GM12891 (cell line): ENCODE data around the gene IL15RA.
"Not testable (repeated sequence)": the region's sequence is repeated elsewhere in the genome, so short reads cannot be mapped to it uniquely, and the experiment has no call there.

Experiments used
- DNase-seq: peaks from one replicate; pipeline ENCODE4 v3.0.0; 2011; ENCODE audit warnings: low spot score; ENCODE audit not compliant: insufficient read length
- FAIRE-seq: peaks from 2 replicates; lab custom pipeline; 2011; peaks lifted over from hg19 to GRCh38; lab: Jason Lieb, UNC
- PAX5 ChIP-seq: IDR thresholded peaks from 2 replicates; pipeline ENCODE4 v1.6.1; 2011; ENCODE audit warnings: low read length, moderate library complexity, mild to moderate bottlenecking; ENCODE audit not compliant: insufficient read depth, severe bottlenecking
- POLR2A ChIP-seq: IDR thresholded peaks from 2 replicates; pipeline ENCODE4 v1.6.1; 2011; ENCODE audit warnings: low read depth, low read length, control low read depth
- POLR2AphosphoS5 ChIP-seq: IDR thresholded peaks from 2 replicates; pipeline ENCODE4 v1.6.1; 2011; ENCODE audit warnings: low read depth, low read length, control low read depth
- POU2F2 ChIP-seq: IDR thresholded peaks from 2 replicates; pipeline ENCODE4 v1.6.1; 2011; ENCODE audit warnings: low read depth, mild to moderate bottlenecking, control low read depth, low read length, moderate library complexity
- SPI1 ChIP-seq: IDR thresholded peaks from 2 replicates; pipeline ENCODE4 v1.6.1; 2011; ENCODE audit warnings: low read depth, low read length, control low read depth
- TAF1 ChIP-seq: IDR thresholded peaks from 2 replicates; pipeline ENCODE4 v1.6.1; 2011; ENCODE audit warnings: low read depth, low read length, control low read depth

IL15RA gene

GRCh38 chr10:5961405-5962100 lies 15.8 kb downstream of the IL15RA start:
- FAIRE-seq (no peak), DNase-seq (no peak)
- TF ChIP-seq TAF1: no peak

- not testable (repeated sequence) for DNase-seq, FAIRE-seq
Measured at GRCh38 chr10:5960973-5961275, 16.4 kb downstream of the IL15RA start.

- no peak for FAIRE-seq
- TF ChIP-seq POLR2A (no peak), POLR2AphosphoS5 (no peak), TAF1 (no peak), POU2F2 (no peak)
- DNase-seq: no peak
Measured at GRCh38 chr10:5960070-5960972, 17.0 kb downstream of the IL15RA start.

- no peak for FAIRE-seq
- TF ChIP-seq PAX5 (no peak), POLR2A (no peak), SPI1 (no peak), TAF1 (no peak), POLR2AphosphoS5 (no peak), POU2F2 (no peak)
Measured at GRCh38 chr10:5959581-5960069, 17.7 kb downstream of the IL15RA start.

GRCh38 chr10:5959142-5959541 lies 18.2 kb downstream of the IL15RA start:
- no peak for DNase-seq
- no peak for TF ChIP-seq POLR2AphosphoS5
- TF ChIP-seq PAX5: no peak
- no peak for TF ChIP-seq SPI1
- no peak for TF ChIP-seq POU2F2
- TF ChIP-seq TAF1: no peak
- no peak for TF ChIP-seq POLR2A
- no peak for FAIRE-seq

More at GRCh38 chr10:5959581-5960069, 17.7 kb downstream of the IL15RA start:
- no peak for DNase-seq

- no peak for DNase-seq
- no peak for TF ChIP-seq SPI1
- TF ChIP-seq POU2F2: no peak
- no peak for TF ChIP-seq POLR2A
- no peak for TF ChIP-seq TAF1
- TF ChIP-seq POLR2AphosphoS5: no peak
- TF ChIP-seq PAX5: no peak
- no peak for FAIRE-seq
Measured at GRCh38 chr10:5958675-5959074, 18.7 kb downstream of the IL15RA start.

- TF ChIP-seq POU2F2 (no peak), TAF1 (no peak), SPI1 (no peak), POLR2AphosphoS5 (no peak), POLR2A (no peak), PAX5 (no peak)
- FAIRE-seq (no peak), DNase-seq (no peak)
Measured at GRCh38 chr10:5958077-5958476, 19.3 kb downstream of the IL15RA start.

GRCh38 chr10:5956146-5956936 lies 21.0 kb downstream of the IL15RA start:
- FAIRE-seq: no peak
- no peak for DNase-seq
- TF ChIP-seq PAX5: no peak
- no peak for TF ChIP-seq TAF1
- no peak for TF ChIP-seq POLR2AphosphoS5
- TF ChIP-seq POLR2A: no peak
- TF ChIP-seq POU2F2: no peak
- TF ChIP-seq SPI1: no peak

- FAIRE-seq: no peak
- TF ChIP-seq POLR2A: no peak
- no peak for TF ChIP-seq POLR2AphosphoS5
- TF ChIP-seq POU2F2: no peak
- no peak for TF ChIP-seq PAX5
- TF ChIP-seq TAF1: no peak
- TF ChIP-seq SPI1: no peak
- DNase-seq: no peak
Measured at GRCh38 chr10:5953676-5954075, 23.7 kb downstream of the IL15RA start.
